Duodenal mucosa (tissue), 2 donors: ENCODE results near the gene MEG3.

ENCODE experiments used
- H3K27ac ChIP-seq: one replicate; pipeline ENCODE4 v1.7.0; 2013; ENCODE audit warnings: low read depth, low read length
- H3K27me3 ChIP-seq, 2 donors: one replicate each; pipeline ENCODE4 v1.7.0; 2013; ENCODE audit warnings: low read length in 2 of 2, control low read depth in 1 of 2; ENCODE audit not compliant: insufficient read depth in 2 of 2, control insufficient read depth in 1 of 2
- H3K36me3 ChIP-seq, 2 donors: one replicate each; pipeline ENCODE4 v1.7.0; 2013; ENCODE audit warnings: low read length in 2 of 2, control low read depth in 1 of 2; ENCODE audit not compliant: insufficient read depth in 2 of 2, control insufficient read depth in 1 of 2
- H3K4me1 ChIP-seq, 2 donors: one replicate each; pipeline ENCODE4 v1.7.0; 2013; ENCODE audit warnings: low read length in 2 of 2, control low read depth in 1 of 2; ENCODE audit not compliant: insufficient read depth in 2 of 2, control insufficient read depth in 1 of 2
- H3K4me3 ChIP-seq, 2 donors: one replicate each; pipeline ENCODE4 v1.7.0; 2013; ENCODE audit warnings: low read length in 2 of 2, low read depth in 1 of 2
- H3K9ac ChIP-seq, 2 donors: one replicate each; pipeline ENCODE4 v1.7.0; 2013; ENCODE audit warnings: low read length in 2 of 2, low read depth in 1 of 2
- H3K9me3 ChIP-seq, 2 donors: one replicate each; pipeline ENCODE4 v1.7.0; 2013; ENCODE audit warnings: low read length in 2 of 2, control low read depth in 1 of 2; ENCODE audit not compliant: control insufficient read depth in 1 of 2

The MEG3 gene

DNA sequence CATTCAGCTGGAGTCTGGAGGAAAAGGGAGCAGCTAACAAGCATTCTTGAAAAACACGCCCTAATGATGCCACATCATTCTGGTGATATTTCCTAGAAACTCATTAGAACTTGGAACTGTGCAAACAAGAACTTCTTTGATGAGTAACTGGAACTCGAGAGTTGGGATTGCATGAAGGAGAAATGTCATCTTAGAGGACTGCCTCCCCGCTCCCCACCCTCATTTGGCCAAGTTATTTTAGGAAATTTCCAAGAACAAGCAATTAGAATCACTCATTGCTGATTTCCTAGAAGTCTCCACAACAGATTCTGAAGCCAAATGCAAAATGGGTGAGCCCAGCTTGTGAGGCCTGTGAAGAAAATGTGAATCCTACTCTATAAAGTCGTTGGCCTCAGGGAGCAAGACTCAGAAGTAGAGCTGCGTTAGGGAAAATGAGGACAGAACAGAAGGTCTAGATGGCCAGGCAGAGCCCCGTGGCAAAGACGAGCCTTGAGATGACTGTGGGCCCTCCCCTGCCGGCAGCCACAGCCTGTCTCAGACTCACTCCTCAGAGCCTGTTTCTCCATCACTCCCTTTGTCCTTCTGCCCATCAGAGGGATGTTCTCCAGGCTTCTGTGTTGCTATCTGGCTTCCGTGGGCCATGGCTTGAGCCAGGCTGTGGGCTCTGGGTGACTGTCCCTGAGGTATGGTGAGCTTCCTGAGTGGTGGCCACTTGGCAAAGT lies 39.2 kb downstream of the MEG3 start:
- Histone ChIP-seq H3K27ac (no peak overlapping the region), H3K9ac (no peak overlapping the region), H3K4me1 (no peaks in the 10 kb centered on the region), H3K27me3 (no peaks in the 10 kb centered on the region), H3K9me3 (no peaks in the 10 kb centered on the region), H3K36me3 (no peaks in the 10 kb centered on the region), H3K4me3 (no peak overlapping the region)

DNA sequence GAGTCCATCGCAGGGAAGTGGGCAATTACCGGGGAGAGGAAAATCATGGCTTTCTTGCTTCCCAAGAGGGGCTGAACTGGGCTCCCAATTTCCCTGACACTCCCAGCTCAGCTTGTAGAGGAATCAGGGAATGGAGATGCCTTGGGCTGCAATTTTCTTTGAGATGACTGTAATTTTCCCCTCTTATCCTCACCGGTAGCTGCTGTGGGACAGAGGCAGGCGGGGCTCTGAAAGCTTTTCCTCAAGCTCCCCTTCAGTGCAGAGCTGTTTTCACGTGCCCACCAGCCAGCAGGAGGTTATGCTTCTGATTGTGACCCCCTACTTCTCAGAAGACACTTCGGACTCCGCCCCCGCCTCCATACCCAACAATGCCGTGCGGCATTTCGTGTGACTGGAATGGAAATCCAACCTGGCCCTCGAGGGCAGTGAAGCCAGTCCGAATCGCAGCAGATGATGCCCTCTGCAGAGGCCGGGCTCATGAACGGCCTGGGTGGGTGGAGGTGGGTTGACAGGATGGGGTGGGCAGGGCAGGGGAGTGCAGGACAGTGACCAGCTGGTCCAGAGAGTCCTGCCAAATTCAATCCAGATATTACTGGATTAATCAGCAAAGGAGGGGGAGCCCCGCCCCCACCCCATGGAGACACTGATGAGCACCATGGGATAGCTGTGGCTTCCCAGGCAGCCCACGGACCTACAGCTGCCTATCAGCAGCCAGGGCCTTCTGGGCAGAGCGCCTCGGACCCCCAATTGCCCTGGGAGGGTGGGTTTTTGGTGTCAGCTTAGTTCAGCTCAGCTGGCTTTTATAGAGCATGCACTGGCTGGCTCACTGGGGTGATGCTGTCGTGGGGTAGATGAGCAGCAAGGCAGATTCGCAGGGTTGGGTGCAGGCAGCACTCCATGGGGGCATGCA lies 40.0 kb downstream of the MEG3 start:
- Histone ChIP-seq H3K9me3 (no peaks in the 10 kb centered on the region), H3K27ac (no peak overlapping the region), H3K9ac (no peak overlapping the region), H3K36me3 (no peaks in the 10 kb centered on the region), H3K27me3 (no peaks in the 10 kb centered on the region), H3K4me1 (no peaks in the 10 kb centered on the region), H3K4me3 (no peak overlapping the region)

DNA sequence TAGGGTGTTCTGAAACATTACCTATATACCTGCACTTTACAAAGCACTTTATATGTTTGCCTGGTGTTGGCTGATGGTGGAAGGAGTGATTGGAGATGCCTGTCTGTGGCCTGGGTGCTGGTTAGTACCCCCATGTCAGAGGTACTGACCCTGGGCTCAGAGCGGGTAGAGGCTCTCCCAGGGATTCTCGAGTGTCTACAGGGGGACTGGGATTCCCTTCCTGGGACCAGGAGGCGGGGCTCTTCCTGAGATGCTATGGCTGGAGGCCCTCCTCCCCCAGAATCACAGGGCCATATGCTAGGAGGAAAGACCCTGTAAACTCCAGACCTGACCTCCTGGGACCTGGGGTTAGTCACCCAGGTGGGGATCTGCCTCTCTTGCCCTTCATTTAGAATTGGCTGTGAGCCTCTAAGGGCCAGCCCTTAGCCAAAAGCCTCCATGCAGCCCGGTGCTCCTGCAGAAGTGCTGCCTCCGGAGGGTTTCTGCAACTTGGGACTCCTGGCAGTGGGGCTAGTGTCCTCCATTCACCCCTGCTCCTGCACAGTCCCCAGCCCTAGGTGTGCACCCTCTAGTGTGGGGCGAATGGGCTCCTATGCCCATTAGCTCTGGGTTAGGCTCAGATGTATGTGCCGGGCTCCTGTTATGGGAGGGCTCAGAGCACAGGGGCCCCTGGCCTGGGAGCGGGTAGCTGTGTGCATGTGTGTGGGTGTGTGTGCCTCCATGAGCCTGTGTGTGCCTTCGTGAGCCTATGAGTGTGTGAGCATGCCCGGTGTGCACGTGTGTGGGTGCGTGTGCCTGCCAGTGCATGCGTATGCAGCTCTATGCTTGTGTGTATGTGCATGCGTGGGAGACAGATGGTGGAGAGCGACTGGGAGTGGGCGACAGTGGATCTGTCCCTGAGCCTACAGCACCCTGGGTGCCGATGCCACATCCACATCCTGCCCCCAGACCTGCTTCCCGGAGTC lies 41.0 kb downstream of the MEG3 start:
- Histone ChIP-seq H3K27me3 (no peaks in the 10 kb centered on the region), H3K36me3 (no peaks in the 10 kb centered on the region), H3K4me3 (no peak overlapping the region), H3K4me1 (no peaks in the 10 kb centered on the region), H3K27ac (no peak overlapping the region), H3K9ac (no peak overlapping the region), H3K9me3 (no peaks in the 10 kb centered on the region)

DNA sequence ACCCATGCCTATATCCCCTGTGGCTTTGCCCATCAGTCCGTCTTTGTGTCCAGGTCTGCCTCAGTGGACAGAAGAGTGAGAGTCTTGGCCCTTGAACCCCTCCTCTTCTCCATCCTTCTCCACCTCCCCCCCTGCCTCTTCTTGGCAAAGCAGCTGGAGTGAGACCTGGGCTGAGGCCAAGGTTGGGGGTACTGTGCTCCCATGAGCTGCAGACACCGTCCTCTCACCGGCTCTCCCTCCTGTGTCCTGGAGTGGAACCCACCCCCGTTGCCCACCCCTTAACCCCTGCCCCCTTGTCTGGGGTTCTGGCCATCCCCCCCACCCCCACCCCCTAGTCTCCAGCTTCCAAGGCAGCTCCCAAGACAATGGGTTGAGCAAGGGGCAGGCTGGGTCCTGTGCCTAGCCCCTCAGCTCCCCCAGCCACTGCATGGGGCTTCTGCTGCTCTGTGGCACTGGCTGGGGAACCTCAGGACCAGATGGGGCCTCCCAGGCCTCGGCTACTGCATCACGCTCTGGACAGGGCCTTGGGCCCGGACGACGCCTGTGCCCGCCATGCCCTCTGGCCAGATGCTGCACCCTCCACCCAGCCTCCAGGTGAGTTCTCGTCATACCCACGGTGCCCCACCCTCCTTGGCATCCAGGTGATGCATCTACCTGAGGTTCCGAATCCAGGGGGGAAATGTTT lies 41.9 kb downstream of the MEG3 start:
- Histone ChIP-seq H3K27ac (no peak overlapping the region), H3K9ac (no peak overlapping the region), H3K4me3 (no peak overlapping the region), H3K4me1 (no peaks in the 10 kb centered on the region), H3K9me3 (no peaks in the 10 kb centered on the region), H3K36me3 (no peaks in the 10 kb centered on the region), H3K27me3 (no peaks in the 10 kb centered on the region)

DNA sequence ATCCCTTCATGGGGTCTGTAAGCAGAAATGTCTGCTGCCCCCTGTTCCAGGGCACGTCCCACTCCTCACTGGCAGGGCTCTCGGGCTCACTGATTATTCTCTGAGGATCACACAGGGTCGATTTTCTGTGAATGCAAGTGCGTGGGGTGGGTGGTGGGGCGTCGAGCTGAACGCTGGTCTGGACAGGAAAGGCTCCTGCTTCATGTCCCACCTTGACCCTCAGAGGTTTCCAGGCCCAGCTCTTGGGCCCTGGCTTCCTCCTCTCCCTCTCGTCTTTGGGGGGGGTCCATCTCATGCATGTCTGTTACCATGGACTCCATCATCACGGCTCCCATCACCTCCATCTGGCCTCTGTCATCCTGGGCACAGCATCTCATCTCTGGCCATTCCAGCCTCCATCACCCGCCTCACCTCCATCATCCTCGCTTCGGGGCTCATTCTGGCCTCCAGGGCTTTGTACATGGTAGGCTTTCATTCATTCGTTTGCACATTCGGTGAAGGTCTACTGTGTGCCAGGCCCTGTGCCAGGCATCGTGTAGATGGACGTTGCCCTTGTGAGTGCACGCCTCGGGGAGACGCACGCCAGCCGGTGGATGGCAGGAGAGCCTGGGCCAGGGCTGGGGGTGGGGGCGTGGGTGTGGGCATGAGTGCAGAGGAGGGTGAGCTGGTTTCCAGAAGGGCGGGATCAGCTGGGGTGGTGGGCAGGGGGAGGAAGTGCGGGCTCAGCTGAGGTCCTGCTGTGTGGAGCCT lies 42.9 kb downstream of the MEG3 start:
- Histone ChIP-seq H3K27ac (no peak overlapping the region), H3K4me1 (no peaks in the 10 kb centered on the region), H3K9ac (no peak overlapping the region), H3K4me3 (no peak overlapping the region), H3K27me3 (no peaks in the 10 kb centered on the region), H3K36me3 (no peaks in the 10 kb centered on the region), H3K9me3 (no peaks in the 10 kb centered on the region)

DNA sequence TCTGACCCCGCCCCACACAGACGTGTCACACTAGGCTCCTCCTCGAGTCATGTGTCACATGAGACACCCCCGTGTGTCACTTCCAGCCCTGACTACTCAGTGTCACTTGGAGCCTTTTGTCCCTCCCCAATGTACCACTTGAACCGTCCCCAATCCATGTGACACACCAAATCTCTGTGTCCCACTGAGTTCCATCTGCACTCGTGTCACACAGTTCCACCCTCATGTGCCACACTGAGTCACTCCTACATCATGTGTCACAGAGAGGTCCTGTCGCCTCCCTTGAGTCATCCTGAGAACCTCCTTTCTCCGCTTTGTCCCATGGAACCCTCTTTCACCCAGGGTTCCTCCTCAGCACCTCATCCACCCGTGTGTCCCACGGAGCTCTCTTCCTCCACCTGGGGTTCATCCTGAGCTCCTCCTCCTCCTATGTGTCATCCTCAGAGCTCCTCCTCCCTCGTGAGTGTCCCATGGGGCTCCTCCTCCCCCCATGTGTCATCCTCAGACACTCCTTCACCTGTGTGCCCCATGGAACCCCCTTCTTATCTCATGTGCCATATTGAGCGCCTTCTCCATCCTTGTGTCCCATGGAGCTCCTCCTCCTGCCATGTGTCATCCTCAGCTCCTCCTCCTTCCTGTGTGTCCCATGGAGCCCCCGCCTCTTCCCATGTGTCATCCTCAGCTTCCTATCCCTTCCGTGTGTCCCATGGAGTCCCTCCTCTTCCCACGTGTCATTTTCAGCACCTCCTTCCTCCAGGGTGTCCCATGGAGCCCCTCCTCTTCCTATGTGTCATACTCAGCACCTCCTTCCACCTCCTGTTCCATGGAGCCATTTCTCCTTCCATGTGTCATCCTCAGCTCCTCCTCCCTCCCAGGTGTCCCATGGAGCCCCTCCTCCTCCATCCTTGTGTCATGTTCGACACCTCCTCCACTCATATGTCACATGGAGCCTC lies 45.6 kb downstream of the MEG3 start:
- no peaks in the 10 kb centered on the region for H3K36me3 ChIP-seq
- H3K4me1 ChIP-seq, result no peaks in the 10 kb centered on the region
- no peak overlapping the region for H3K27ac ChIP-seq
- H3K27me3 ChIP-seq, result no peaks in the 10 kb centered on the region
- no peak overlapping the region for H3K9ac ChIP-seq
- H3K4me3 ChIP-seq, result no peak overlapping the region
- H3K9me3 ChIP-seq, result no peaks in the 10 kb centered on the region

DNA sequence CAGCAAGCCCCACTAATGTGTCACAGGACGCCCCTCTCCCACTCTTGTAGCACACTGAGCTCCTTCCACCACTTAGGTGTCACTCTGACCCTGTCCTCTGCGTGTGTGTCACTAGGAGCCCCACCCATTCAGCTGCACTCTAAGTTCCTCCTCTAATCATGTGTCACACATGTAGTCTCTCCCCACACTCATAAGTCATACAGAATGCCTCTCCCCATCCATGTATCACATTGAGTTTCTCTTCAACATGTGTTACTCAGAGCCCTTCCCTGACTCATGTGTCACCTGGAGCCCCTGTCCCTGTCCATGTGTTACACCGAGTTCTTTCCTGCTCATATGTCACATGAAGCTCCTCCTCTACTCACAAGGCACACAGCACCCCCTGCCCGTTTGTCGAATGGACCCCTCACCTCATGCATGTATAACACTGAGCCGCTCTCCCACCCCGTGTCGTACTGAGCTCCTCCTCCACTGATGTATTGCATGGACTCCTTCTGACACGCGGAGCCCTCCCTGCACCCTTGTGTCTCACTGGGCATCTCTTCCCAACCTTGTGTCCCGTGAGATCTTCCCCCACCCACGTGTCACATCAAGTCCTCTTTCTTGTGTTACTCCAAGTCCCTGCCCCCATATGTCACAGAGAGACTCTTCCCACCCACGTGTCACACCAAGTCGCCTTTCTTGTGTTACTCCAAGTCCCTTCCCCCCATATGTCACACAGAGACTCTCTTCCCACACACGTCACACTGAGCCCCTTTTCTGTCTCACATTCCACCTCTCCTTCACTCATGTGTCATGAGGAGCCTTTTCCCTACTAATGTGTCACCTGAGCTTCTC lies 46.6 kb downstream of the MEG3 start:
- Histone ChIP-seq H3K27me3 (no peaks in the 10 kb centered on the region), H3K36me3 (no peaks in the 10 kb centered on the region), H3K4me3 (no peak overlapping the region), H3K9me3 (no peaks in the 10 kb centered on the region), H3K9ac (no peak overlapping the region), H3K4me1 (no peaks in the 10 kb centered on the region), H3K27ac (no peak overlapping the region)

DNA sequence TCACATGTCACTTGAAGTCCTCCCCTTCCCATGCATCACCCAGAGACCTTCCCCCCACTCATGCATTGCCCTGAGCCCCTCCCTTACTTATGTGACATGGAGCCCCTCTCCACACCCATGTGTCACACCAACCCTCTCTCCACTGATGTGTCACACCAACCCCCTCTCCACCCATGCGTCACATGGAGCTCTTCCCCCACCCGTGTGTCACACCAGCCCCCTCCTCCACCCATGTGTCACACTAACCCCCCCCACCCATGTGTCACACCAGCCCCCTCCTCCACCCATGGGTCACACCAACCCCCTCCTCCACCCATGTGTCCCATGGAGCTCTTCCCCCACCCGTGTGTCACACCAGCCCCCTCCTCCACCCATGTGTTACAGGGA lies 47.2 kb downstream of the MEG3 start:
- Histone ChIP-seq H3K27me3 (no peaks in the 10 kb centered on the region), H3K4me1 (no peaks in the 10 kb centered on the region), H3K9ac (no peak overlapping the region), H3K4me3 (no peak overlapping the region), H3K27ac (no peak overlapping the region), H3K9me3 (no peaks in the 10 kb centered on the region), H3K36me3 (no peaks in the 10 kb centered on the region)
